K562 (cell line): ENCODE results near the gene SCAPER. TPM values are rescaled to one million over a fixed set of nuclear protein-coding genes. Genes with fewer than 3 reads are reported as not detected.

Experiments used
- CHD7 ChIP-seq: fragments of 200-600 bp; sonication (generic); IDR thresholded peaks from one replicate; pipeline ENCODE4 v1.6.1; 2012; ENCODE audit warnings: mild to moderate bottlenecking, low read depth, low read length, inconsistent platforms
- CREB3L1 ChIP-seq: fragments of 450-650 bp; IDR thresholded peaks from 2 replicates; pipeline ENCODE4 v1.6.1; 2014; ENCODE audit warnings: low read depth, mild to moderate bottlenecking, moderate library complexity, borderline replicate concordance
- CTCF ChIP-seq, 3 experiments: IDR thresholded peaks in 2 of 3; conservative IDR thresholded peaks in 1 of 3; 2 replicates each; pipeline ENCODE4 v1.5.1; 2011 to 2012; ENCODE audit warnings: low read length in 3 of 3, mild to moderate bottlenecking in 3 of 3, control low read depth in 2 of 3, improper control_type of control experiment in 1 of 3, inconsistent platforms in 1 of 3, low read depth in 1 of 3, mixed read lengths in 1 of 3, moderate library complexity in 1 of 3; ENCODE audit not compliant: insufficient read depth in 2 of 3
- NR2C2 ChIP-seq, 2 experiments: fragments of 200-800 bp in 1 of 2; sonication (Bioruptor generic) in 1 of 2; sonication (generic) in 1 of 2; formaldehyde crosslinking in 1 of 2; IDR thresholded peaks; 2 replicates each; pipeline versions ENCODE4 v1.6.1 to v1.8.0; 2016 to 2022; ENCODE audit warnings: mild to moderate bottlenecking in 1 of 2, missing compliant biosample characterization in 1 of 2, missing genetic modification characterization in 1 of 2, missing genetic modification reagents in 1 of 2
- ZNF146 ChIP-seq: IDR thresholded peaks from one replicate; pipeline ENCODE4 v1.6.1; 2018; ENCODE audit warnings: missing compliant biosample characterization; ENCODE audit not compliant: unreplicated experiment
- ZNF175 ChIP-seq: fragments of 200-800 bp; sonication (Bioruptor generic); IDR thresholded peaks from 2 replicates; pipeline ENCODE4 v1.6.1; 2016; ENCODE audit warnings: low read depth, mild to moderate bottlenecking, missing genetic modification characterization, missing compliant biosample characterization
- ZNF507 ChIP-seq: conservative IDR thresholded peaks from 2 replicates; pipeline ENCODE4 v1.6.1; 2017; ENCODE audit warnings: missing genetic modification characterization, missing compliant biosample characterization
- polyA plus RNA-seq, 8 experiments: library from polyadenylated mRNA; depleted of rRNA in 4 of 8; stranded (reverse) in 5 of 8; unstranded in 3 of 8; fragments of >200 nt; fragmentation: Nextera tagmentation in 2 of 8; fragmentation: Illumina TruSeq in 1 of 8; extraction: Ambion mirVana in 2 of 8; extraction: Trizol in 1 of 8; gene quantifications; 2 replicates each; pipeline versions ENCODE4 v1.2.1 to v1.2.3, GENCODE V29; 2011 to 2014; ENCODE audit warnings: inconsistent platforms in 1 of 8, missing spikeins in 1 of 8
- total RNA-seq, 7 experiments: library from RNA; depleted of rRNA in 6 of 7; stranded (reverse); fragments of >200 nt in 6 of 7; fragmentation: Illumina TruSeq in 2 of 7; extraction: Trizol in 2 of 7; gene quantifications; 2 replicates each; pipeline versions ENCODE4 v1.2.1 to v1.2.3, GENCODE V29; 2011 to 2021; ENCODE audit warnings: low replicate concordance in 1 of 7

SCAPER gene
- total and polyA plus RNA-seq, 9 of the 15 experiments (the other 6 are each of a cell fraction or from before 2014, with no cell fraction given) = 1.3 to 5.7 (median 3.2) TPM

DNA sequence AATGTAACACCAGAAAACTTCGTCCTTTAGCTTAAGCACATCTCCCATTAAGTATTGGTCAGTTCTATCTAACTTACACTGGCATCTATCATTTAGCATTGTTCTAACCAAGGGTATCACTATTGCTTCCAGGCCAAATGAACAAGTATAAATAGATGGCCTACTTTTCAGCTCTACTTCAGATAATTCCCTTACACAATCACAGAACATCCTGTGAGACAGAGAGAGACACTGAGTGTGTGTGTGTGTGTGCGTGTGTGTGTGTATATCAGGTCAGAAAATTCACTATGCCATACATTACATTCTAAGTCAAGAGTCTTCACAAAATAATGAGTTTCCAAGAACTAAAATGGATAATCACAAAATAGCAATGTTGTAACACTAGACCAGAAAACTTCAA is 39.1 kb downstream of the SCAPER start (continued):
- TF ChIP-seq CHD7 = no peak
- TF ChIP-seq NR2C2 (CRISPR knock-in tag; IDR thresholded peaks at IDR 0.05) = no peak
- TF ChIP-seq NR2C2 (tag; IDR thresholded peaks at IDR 0.05) = no peak
- TF ChIP-seq CTCF (IDR thresholded peaks at IDR 0.05 in 2 of 3, conservative IDR thresholded peaks at IDR 0.05 in 1 of 3; ENCODE audit: insufficient read depth in 2 of 3, low read depth in 1 of 3, low read length in 3 of 3) = no peak
- TF ChIP-seq CREB3L1 = no peak
- TF ChIP-seq ZNF507 = no peak
- no peak for TF ChIP-seq ZNF146 (CRISPR knock-in tag)
- TF ChIP-seq ZNF175 (CRISPR knock-in tag) = no peak
